HG02840 (cell line): ENCODE measurements around the gene ACOXL.

Experiments
- ATAC-seq: cut with Tn5 transposase; IDR thresholded peaks from one replicate; pipeline ENCODE4 v1.9.1; 2021; ENCODE audit warnings: mild to moderate bottlenecking, moderate library complexity, moderate number of reproducible peaks; ENCODE audit not compliant: unreplicated experiment, low FRiP score

ACOXL gene

DNA sequence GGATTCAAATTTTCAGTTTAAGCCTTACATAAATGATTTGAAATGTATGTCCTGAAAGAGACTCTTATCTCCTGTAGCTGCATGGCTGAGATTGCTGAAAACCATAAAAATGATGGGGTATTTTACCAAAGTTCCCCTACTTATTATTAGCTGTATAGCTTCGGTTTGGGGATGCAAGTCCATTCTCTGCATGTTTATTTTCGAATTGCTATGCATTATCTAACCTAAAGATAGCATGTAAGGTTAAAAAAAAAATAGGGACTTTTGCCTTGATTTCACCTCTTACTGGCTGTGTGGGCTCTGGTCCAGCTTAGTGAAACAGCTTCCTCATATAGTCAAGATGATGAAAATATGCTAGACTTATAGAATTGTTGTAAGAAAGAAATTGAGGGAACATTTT lies 14.0 kb upstream of the ACOXL start:
- ATAC-seq = no peak

DNA sequence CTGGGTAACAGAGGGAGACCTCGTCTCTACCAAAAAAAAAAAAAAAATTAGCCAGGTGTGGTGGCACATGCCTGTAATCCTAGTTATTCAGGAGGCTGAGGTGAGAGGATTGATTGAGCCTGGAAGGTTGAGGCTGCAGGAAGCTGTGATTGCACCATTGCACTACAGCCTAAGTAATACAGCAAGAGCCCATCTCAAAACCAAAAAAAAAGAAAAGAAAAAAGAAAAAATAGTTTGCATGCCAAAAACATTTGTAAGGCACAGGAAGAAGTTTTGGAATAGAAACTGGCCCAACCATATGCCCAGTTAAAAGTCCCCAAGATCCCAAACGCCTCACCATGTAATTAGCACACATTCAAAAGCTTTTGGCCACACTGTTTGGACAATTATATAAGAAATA lies 13.4 kb upstream of the ACOXL start:
- no peak for ATAC-seq

DNA sequence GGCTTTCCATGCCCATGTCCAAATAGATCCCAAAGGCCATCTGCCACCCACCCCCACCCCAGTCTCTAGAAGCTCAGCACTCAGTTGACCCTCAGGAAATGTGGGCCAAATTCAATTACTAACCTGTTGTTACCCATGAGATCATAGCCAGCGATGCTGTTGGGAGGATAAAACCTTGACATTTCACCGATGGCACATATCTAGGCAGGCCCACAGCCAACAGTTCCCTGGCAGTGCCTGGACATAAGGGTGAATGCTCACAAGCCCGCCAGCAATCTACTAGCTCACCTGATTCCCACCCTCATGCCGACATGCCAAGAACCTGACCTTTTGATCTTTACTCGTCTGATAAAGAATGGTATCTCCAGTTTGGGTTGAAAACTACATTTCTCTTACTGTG lies 11.8 kb upstream of the ACOXL start:
- no peak for ATAC-seq

DNA sequence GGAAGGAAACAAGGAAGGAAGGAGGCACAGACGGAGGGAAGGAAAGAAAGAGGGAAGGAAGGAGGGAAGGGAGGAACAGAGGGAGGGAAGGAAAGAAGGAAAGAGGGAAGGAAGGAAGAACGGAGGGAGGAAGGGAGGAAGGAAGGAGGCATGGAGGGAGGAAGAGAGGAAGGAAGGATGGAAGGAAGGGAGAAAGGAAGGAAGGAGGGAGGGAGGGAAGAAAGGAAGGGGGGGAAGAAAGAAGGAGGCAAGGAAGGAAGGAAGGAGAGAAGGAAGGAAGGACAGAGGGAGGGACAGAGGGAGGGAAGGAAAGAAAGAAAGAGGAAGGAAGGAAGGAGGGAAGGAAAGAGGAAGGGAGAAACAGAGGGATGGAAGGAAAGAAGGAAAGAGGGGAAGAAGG lies 7.6 kb upstream of the ACOXL start:
- no peak for ATAC-seq

DNA sequence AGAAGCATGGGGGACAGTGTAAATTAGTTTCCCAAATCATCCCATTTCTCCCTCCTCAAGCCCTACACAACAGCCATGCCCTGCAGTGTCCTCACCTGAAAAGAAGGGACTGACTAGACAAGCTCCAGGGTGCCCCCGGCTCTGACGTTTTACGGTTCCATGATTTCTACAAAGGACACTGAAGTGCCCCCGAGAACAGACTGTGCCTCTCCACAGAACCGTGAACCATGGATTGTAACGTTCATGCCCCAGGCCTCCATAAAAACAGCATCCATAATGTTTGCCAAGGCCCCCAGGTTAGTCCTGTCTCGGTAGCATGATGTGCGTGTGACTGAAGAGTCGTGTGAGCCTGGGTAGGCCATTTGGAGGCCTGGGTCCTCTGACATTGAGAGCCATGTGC lies 7.0 kb upstream of the ACOXL start:
- ATAC-seq = no peak

DNA sequence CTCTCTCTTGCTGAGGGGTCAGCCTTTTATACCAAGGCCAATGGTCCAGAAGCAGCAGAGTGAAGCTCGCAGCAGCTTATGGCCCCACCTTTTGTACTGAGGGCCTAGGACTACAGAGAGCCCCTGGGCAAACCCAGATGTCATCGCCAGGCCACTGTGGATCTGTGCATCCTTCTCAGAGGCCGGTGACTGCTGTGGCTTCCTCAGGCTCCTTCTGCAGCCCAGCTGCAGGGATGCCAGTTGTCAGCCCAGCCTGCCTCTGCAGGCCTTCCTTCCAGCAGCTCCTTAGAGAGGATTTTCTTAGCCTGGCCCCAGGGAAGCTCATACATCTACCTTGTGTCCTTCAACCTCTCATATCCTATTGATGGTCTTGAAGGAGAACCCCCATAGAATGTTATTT lies 6.5 kb upstream of the ACOXL start:
- ATAC-seq = no peak

DNA sequence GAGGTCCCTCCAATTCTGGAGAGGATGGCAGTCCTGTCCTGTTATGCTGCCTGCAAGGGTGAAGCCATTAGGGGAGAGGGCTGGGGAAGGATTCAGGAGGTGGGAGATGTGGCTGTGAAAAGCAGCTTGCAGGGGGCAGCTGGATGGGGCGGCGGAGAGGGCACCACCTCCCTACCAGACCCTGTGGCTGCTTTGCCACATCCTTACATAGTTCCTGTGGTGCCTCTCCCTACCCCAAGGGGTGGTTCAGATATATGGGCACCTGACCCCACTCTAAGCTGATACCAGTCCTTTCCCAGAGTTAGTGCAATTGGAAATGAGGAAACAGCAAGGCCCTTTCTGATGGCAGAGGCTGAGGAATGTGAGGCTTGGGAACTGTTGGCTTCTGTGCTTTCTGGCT lies 6.1 kb upstream of the ACOXL start:
- no peak for ATAC-seq

DNA sequence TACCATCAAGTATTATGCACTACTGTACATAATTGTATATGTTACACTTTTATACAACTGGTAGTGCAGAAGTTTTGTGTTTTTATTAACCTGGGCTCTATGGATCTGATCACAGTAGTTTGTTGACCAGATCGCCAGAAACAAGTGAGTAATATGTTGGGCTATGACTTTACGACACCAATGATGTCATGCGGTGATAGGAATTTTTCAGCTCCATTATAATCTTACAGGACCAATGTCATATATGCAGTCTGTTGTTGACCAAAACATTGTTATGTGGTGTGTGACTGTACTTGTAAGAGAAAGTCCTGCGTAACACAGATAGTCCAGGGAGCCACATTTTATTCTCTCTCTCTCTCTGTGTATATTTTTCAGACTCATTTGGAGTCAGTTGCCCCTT lies 4.5 kb upstream of the ACOXL start:
- ATAC-seq = no peak

DNA sequence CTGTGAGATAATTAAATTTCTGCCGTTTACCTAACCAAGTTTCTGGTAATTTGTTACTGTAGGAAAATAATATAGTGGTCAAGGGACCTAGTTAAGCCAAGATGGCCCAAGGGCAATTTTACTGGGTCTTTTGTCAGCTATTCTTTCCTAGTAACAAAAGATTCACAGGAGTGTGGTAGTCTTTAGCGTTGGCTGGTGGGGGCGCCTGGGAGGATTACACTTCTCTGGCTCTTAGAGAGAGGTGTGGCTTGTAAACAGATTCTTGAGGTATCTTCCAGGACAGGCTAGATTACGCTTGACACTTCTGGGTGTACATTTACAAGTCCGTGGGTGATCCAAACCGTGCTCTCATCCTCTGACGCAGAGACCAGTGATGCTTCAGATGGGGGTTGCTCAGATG lies 3.3 kb upstream of the ACOXL start:
- ATAC-seq = no peak

DNA sequence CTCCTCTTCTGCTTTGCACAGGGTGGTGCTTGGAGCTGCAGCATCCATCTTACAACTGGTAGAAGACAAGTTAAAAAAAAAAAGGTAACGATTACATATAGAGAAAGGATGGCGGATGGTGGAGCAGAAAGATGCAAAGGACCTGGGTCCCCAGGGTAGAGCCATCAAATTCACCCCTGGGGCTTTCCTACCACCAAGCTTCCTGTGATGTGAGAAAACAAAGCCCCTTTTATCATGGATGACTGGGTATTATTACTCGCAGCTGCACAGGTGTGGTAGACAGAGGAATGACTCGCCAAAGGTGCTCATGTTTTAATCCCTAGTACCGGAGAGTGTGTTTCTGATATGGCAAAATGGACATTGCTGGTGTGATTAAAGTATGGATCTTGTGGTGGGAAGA lies 1.3 kb upstream of the ACOXL start:
- ATAC-seq = no peak

DNA sequence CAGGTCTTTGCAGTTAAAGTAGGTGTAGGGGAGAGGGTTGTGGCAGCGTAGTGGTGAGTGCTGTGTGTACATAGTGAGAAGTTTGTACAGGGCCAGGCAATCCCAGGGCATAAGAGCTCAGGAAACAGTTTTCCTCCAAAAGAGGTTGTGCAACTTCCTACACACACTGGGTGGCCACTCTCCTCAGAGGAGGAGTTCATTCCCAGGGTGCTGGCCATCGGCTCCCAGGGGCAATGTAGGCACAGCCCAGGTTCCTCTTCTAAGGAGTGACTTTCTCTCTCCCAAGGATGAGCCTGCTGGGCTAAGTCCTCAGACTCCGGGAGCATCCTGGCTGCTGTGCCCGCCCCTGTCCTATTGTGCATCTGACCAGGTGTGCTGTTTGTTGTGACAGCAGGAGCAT lies 3.0 kb downstream of the ACOXL start:
- no peak for ATAC-seq

DNA sequence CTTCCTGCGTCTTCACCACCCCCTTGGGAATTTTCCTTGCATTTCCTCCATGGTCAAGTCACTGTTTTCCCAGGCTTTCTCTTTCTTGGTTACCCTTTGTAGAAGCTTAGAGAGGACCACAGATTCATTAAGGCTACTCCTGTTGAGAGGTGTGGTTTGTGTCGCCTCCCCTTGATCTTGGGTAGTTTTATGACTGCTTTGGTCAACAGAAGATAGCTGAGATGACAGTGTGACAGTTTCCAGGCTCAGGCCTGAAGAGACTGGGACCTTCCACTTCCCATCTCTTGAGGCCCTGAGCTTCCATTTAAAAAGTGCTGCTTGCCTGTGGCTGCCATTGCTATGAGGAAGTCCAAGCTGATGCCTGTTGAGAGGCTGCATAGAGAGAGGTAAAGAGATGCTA lies 5.4 kb downstream of the ACOXL start:
- no peak for ATAC-seq

DNA sequence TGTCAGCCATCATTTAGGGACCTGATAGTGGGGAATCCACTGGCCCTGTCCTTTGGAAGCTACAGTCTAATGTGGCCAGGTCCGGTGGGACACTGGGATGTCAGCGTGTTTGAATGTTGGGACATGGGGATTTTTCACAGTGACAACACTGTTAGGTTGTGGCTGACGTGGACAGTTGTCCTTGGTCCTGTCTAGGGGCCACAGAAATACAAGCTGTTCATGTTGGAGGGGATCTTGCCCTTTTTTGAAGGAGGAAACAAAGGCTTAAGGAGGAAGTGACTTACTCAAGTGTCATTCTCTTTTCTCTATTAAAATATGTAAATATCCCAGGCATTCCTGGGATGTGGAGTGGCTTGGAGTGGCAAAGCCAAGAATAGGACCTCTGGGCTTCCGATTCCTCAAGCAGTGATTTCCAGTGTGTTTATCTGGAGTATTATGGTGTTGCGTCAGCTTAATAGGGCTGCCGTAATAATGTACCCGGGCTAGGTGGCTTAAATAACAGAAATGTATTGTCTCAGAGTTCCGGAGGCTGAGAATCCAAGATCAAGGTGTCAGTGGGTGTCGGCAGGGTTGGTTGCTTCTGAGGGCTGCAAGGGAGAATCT lies 8.5 kb downstream of the ACOXL start:
- ATAC-seq = no peak

DNA sequence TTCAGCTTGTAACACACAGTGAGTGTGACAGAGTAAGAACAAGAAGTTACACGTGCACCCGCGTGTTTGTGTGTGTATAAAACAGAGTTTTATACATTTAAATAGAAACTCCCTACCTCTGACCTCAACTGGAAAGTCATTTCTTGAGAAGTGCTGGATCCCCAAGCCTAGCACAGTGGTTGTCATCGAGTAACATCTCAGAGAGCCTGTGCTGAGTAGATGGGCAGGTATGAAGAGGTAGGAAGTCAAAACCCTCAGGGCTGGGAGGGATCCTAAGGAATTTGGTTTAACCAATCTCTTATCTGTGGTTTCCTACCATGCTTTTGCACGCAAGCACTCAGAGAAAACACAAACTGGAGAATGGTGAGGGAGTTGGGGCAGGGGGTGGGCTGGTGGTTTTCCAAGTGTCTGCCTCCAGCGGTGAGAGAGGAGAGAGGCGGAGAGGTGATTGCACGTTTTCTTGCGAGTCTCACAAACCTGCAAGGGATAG lies 9.2 kb downstream of the ACOXL start:
- ATAC-seq = no peak

DNA sequence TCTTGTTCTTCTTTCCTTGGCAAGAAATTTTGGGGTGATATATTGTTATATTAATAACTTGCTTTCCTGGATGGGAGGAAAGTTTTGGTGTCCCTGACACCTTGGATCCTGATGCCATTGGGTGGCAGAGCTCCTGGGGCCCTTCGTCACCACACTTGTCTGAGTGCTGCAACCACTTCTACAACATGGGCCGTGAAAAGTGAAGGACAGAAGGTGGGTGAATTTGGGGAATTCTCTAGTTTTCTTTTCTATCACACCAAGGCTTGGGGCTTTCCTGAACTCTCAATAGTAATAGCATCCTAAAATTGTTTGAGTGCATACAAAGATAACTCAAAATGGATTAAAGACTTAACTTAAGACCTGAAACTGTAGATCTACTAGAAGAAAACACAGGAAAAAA lies 10.0 kb downstream of the ACOXL start:
- no peak for ATAC-seq

DNA sequence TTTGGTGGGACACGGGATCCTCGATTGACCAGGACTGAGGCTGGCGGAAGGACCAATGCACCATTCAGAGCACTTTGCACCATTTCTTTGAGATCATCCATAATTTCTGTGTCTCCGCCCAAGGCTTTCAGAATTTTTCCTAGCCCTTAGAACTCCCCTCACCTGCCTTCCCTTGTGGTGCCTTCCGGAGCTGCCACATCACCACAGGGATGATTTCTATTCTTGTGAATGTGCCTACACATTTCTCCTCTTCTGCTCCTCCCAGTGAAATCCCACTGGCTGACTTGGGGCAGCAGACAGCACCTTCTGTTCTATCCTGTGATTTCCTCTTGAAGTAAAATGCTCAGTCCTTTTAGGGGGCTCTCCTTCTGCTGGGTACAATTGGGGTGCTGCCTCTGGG lies 11.2 kb downstream of the ACOXL start:
- no peak for ATAC-seq

DNA sequence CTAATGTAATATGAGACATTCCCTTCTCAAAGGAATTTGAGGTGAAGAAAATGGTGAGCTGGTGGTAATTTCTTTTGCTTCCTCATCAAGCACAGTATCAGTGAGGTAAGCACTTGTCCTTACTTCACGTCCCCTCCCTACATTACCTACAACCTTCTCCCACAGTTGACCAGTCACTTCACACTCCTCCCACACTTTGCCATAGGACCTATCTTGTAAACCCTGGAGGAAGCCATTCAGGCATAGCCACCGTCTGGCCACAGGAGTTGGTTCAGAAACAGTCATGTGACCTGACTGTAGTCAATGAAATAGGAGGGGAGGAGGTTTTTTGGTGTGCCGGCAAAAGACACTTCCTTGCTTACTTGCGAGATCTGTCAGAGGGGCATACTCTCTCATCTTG lies 12.1 kb downstream of the ACOXL start:
- no peak for ATAC-seq

DNA sequence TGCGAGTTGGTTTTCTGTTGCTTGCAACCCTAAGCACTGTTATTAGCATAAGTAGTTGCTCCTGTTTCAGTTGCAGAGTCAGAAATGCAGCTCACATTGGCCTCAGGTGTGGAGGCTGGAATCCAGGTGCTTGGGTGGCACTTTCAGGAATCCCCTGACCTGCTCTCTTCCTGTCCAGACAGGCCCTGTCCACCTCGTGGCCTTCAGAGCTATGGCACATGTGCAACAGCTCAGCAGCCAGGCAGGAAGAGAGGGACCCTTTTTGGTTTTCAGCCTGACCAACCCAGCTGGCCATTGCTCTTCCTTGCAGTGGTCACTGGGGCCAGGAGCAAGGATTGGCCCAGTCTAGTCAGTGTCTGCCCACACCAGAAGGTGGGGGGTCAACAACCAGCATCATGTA lies 12.7 kb downstream of the ACOXL start:
- no peak for ATAC-seq

DNA sequence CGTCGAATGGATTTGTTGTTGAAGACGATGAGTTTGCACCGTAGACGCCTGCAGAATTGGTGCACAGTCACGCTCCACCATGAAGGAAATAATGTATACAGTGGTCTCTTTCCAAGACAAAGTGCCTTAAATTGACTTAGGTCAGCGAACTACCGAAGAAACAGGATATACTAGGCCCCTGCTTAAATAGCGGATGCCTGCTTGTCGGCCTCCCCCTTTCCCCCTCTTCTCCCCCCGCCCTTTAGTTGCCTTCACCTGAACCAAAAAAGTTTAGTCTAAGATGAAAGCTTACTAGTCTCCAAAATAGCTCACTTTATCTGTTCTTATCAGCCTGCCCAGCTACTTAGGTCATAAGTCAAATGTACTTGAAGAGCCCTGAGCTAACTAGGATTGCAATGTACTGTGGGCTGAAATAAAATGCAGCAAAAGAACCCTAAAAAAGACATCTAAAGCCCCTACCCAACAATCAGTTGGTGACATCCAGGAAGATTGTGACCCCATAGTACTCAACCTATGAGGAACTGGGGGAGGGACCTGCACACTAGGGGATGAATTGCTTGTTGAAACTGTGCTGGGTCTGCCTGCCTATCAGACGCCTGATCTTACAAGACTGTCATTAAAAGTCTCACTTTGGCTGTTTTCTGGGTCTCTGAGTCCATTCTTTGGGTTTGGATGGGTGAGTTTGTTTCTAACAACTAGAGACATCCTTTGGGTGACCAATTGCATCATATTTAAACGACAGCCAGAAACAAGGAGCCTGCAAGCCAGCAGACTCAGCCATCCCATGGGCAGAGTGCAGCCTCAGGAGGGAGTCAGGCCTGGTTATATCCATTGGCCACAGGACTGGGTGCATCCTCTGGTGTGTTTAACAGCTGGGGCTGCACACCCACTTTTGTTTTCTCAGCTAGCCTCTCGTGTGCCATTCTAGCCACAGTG lies 14.5 kb downstream of the ACOXL start:
- ATAC-seq = no peak

DNA sequence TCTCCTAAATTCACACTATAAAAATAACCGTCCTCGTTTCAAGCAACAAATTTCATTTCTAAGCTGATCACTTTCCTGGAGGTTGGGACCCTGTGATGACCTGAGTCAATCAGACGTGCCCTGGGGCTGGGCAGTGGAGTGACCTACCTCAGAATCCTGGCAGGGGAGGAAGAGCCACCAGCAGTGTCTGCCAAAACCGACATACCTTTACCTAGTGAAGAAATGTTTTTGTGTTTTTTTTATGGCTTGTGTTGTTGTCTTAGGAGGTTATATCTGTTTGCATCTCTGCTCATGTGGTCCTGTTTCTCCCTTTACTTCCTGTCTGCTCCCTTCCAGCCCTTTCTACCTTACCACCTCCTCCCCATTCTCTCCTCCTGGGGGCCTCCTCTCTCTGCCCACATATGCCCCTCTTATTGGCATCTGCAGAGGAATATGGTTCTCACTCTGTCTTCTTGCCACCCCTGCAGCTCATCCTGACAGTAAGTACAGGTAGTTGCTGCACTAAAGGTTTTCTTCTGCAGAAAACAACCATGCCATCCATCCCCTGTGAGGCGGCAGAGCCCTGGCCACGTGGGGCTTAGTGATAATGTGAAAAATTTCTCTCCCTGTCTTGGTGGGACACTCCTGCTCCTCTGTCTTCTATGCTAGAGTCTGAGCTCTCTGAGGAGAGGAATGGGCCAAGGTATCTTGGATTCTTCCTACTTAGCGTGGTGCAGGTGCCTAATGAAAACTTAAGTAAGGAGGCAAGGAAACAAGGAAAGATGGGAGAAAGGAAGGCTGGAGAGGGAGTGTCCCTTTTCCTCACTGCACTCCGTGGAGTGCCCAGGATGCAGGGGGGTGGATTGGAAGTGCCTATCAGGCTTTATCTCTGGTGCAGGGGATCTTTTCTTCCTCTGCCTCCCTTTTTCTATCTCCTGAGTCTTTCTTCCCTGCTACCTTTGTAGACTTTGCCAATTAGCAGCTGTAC lies 15.4 kb downstream of the ACOXL start:
- no peak for ATAC-seq

DNA sequence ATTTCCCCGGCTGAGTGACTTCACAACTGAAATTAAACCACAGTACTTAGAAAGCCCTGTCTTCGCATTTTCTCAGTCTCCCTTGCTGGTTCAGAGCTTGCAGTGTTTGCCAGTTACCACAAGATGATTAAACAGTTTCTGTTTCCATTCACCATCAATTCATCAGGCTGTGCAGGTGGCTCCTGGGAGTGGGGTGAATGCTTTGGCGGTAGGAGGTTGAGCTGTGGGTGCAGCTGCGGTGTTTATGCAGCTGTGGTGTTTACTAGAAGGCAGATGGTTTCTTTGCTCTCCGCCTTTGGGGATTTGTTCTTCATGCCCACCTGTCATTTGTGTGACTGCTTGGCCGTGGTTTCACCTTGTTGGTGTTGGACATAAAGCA lies 16.1 kb downstream of the ACOXL start:
- peak; percentile 96 for ATAC-seq
